ENCODE data around the gene PIEZO1. TPM values are rescaled to one million over a fixed set of nuclear protein-coding genes. Genes with fewer than 3 reads are reported as not detected.

The PIEZO1 gene
- total and polyA plus RNA-seq, 9 of the 15 experiments (the other 6 are each of a cell fraction or from before 2014, with no cell fraction given), result 3.6 to 432 (median 131) TPM

DNA sequence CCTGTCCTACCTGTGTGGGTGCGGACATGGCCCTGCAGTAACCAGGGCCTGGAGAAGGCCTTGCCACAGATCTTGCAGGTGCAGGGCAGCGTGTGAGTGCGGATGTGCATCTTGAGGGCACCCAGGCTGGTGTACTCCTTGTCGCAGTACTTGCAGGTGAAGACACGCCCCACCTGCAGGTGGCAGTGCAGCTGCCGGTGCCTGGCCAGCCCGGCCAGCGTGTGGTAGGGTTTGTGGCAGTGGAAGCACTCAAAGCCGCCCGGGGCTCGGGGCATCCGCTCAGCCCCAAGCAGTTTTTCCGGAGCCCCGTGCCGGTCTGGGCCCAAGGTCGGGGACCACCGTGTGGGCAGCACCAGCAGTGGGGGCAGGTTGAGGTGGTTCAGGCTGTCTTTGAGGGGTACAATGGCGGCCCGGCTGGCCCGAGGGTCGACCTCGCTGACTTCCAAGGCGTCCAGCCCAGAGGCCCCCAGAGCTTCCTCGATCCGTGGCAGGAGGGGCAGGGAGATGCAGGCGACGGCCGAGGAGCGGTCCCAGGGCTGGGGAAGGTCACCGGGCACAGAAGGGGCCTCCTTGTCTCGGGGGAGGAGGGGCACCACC, 103.8 kb downstream of the PIEZO1 start (continued):
- TF ChIP-seq PRPF4 (IDR thresholded peaks at IDR 0.05; ENCODE audit: insufficient read depth, low read depth, low read length, poor library complexity, severe bottlenecking) (no peak), BRD9 (IDR thresholded peaks at IDR 0.05; ENCODE audit: low read depth, partially characterized antibody) (no peak), ZNF589 (CRISPR knock-in tag; IDR thresholded peaks at IDR 0.05; ENCODE audit: low read depth) (no peak), CC2D1A (IDR thresholded peaks at IDR 0.05) (no peak), CCAR2 (IDR thresholded peaks at IDR 0.05; ENCODE audit: low read depth, low read length) (no peak), EP300 (IDR thresholded peaks at IDR 0.05; ENCODE audit: low read length) (no peak), CBFA2T2 (conservative IDR thresholded peaks at IDR 0.05) (no peak), CHD2 (IDR thresholded peaks at IDR 0.05; ENCODE audit: low read depth, low read length) (no peak), TARDBP (IDR thresholded peaks at IDR 0.05) (no peak), ZNF668 (CRISPR knock-in tag; IDR thresholded peaks at IDR 0.05) (no peak), HMG20A (CRISPR knock-in tag; conservative IDR thresholded peaks at IDR 0.05) (no peak), BACH1 (tag; IDR thresholded peaks at IDR 0.05) (no peak), ZNF445 (CRISPR knock-in tag; IDR thresholded peaks at IDR 0.05; ENCODE audit: low read depth) (no peak), TAF15 (IDR thresholded peaks at IDR 0.05; ENCODE audit: low read depth, low read length) (no peak)
- TF ChIP-seq, protein P1, sequence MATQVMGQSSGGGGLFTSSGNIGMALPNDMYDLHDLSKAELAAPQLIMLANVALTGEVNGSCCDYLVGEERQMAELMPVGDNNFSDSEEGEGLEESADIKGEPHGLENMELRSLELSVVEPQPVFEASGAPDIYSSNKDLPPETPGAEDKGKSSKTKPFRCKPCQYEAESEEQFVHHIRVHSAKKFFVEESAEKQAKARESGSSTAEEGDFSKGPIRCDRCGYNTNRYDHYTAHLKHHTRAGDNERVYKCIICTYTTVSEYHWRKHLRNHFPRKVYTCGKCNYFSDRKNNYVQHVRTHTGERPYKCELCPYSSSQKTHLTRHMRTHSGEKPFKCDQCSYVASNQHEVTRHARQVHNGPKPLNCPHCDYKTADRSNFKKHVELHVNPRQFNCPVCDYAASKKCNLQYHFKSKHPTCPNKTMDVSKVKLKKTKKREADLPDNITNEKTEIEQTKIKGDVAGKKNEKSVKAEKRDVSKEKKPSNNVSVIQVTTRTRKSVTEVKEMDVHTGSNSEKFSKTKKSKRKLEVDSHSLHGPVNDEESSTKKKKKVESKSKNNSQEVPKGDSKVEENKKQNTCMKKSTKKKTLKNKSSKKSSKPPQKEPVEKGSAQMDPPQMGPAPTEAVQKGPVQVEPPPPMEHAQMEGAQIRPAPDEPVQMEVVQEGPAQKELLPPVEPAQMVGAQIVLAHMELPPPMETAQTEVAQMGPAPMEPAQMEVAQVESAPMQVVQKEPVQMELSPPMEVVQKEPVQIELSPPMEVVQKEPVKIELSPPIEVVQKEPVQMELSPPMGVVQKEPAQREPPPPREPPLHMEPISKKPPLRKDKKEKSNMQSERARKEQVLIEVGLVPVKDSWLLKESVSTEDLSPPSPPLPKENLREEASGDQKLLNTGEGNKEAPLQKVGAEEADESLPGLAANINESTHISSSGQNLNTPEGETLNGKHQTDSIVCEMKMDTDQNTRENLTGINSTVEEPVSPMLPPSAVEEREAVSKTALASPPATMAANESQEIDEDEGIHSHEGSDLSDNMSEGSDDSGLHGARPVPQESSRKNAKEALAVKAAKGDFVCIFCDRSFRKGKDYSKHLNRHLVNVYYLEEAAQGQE (IDR thresholded peaks at IDR 0.05; ENCODE audit: borderline replicate concordance), result peak; percentile 23; the same call in 1 of the 2 replicates
- TF ChIP-seq, protein P1 (CRISPR knock-in tag; IDR thresholded peaks at IDR 0.05; ENCODE audit: low read depth), result no peak
- TF ChIP-seq, protein P2, sequence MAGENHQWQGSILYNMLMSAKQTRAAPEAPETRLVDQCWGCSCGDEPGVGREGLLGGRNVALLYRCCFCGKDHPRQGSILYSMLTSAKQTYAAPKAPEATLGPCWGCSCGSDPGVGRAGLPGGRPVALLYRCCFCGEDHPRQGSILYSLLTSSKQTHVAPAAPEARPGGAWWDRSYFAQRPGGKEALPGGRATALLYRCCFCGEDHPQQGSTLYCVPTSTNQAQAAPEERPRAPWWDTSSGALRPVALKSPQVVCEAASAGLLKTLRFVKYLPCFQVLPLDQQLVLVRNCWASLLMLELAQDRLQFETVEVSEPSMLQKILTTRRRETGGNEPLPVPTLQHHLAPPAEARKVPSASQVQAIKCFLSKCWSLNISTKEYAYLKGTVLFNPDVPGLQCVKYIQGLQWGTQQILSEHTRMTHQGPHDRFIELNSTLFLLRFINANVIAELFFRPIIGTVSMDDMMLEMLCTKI (IDR thresholded peaks at IDR 0.05; ENCODE audit: partially characterized antibody), result no peak
- TF ChIP-seq, protein P3, sequence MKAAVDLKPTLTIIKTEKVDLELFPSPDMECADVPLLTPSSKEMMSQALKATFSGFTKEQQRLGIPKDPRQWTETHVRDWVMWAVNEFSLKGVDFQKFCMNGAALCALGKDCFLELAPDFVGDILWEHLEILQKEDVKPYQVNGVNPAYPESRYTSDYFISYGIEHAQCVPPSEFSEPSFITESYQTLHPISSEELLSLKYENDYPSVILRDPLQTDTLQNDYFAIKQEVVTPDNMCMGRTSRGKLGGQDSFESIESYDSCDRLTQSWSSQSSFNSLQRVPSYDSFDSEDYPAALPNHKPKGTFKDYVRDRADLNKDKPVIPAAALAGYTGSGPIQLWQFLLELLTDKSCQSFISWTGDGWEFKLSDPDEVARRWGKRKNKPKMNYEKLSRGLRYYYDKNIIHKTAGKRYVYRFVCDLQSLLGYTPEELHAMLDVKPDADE (conservative IDR thresholded peaks at IDR 0.05; ENCODE audit: control insufficient read depth, low read depth, low read length), result no peak
